Right lobe of liver (tissue), 6 donors: ENCODE data around the gene KATNA1. TPM values are rescaled to one million over a fixed set of nuclear protein-coding genes. Genes with fewer than 3 reads are reported as not detected.
"Not testable (repeated sequence)": the region's sequence is repeated elsewhere in the genome, so short reads cannot be mapped to it uniquely, and the experiment has no call there.

ENCODE experiments used
- ATAC-seq, 4 donors: fragments of 200-7000 bp; cut with Tn5 transposase; one replicate each; pipeline ENCODE4 v1.9.1; 2020; ENCODE audit warnings: mild to moderate bottlenecking in 4 of 4, moderate library complexity in 4 of 4
- DNase-seq, 3 donors: peaks; one replicate each; pipeline ENCODE4 v3.0.0-alpha.2; 2020
- H3K27ac ChIP-seq, 3 donors: fragments of 200-600 bp; one replicate each; pipeline ENCODE4 v1.8.0; 2022
- H3K27me3 ChIP-seq, 2 donors: fragments of 200-600 bp; one replicate each; pipeline ENCODE4 v1.8.0; 2022
- H3K36me3 ChIP-seq, 4 donors: fragments of 200-600 bp; sonication (generic) in 1 of 4; one replicate each; pipeline versions ENCODE4 v1.5.1 to v1.8.0; 2017 to 2022; ENCODE audit warnings: control low read depth in 1 of 4
- H3K4me1 ChIP-seq, 4 donors: fragments of 200-600 bp; sonication (generic) in 1 of 4; one replicate each; pipeline versions ENCODE4 v1.5.1 to v1.8.0; 2017 to 2022; ENCODE audit warnings: control low read depth in 1 of 4
- H3K4me3 ChIP-seq, 3 donors: fragments of 200-600 bp; one replicate each; pipeline ENCODE4 v1.8.0; 2022
- H3K9me3 ChIP-seq, 4 donors: fragments of 200-600 bp; sonication (generic) in 1 of 4; one replicate each; pipeline versions ENCODE4 v1.5.1 to v1.8.0; 2017 to 2022; ENCODE audit warnings: control low read depth in 1 of 4
- CTCF ChIP-seq, 4 donors: fragments of 200-600 bp in 3 of 4; fragments of 450-650 bp in 1 of 4; IDR thresholded peaks; one replicate each; pipeline versions ENCODE4 v1.5.1 to v1.8.0; 2016 to 2022; ENCODE audit warnings: antibody characterized with exemption in 4 of 4, mild to moderate bottlenecking in 2 of 4
- POLR2A ChIP-seq: fragments of 450-650 bp; IDR thresholded peaks from one replicate; pipeline ENCODE4 v1.6.1; 2017; ENCODE audit warnings: antibody characterized with exemption, mild to moderate bottlenecking
- WGBS: methylation state at CpG from one replicate; pipeline ENCODE4 v1.1.6; 2018; ENCODE audit warnings: low coverage, low lambda C conversion rate; ENCODE audit not compliant: insufficient coverage; ENCODE audit errors: missing lambda C conversion rate; 5-methylcytosine and 5-hydroxymethylcytosine counted together
- intact Hi-C, 2 donors: fragments of 100-400 bp; cut with DNase I; formaldehyde crosslinking; loops; one replicate each; pipeline versions ENCODE4 v1.11.2 to v1.14.1; 2022
- total RNA-seq, 6 experiments: library from RNA; depleted of rRNA in 2 of 6; stranded (reverse); fragments of >200 nt in 2 of 6; fragmentation: NEBNext Ultra II Directional in 3 of 6; extraction: Animal tissue kit (Norgen Biotek cat#: 25700) in 3 of 6; gene quantifications; one replicate each; pipeline versions ENCODE4 v1.1.0 to v1.2.4, GENCODE V29; 2016 to 2023
- donor health status: DM: no; HTN: yes; CAD: no.
- donor health status: DM: no; HTN: no; CAD: no.
- donor health status: DM: no; HTN: no; CAD: no.
- donor health status: DM: no; HTN: yes; CAD: no.
- donor health status: DM: no; HTN: yes; CAD: no.

The KATNA1 gene
- total RNA-seq, 6 experiments from 2014 or later: 3.5 to 6.9 (median 5.7) TPM

GRCh38 chr6:149680503-149680902 is 32.0 kb upstream of the KATNA1 start:
- Histone ChIP-seq H3K27me3 (no peaks in the 10 kb centered on the region), H3K27ac (no peak overlapping the region), H3K4me1 (no peaks in the 10 kb centered on the region), H3K4me3 (no peak overlapping the region), H3K36me3 (peaks cover 0 to 37% (median 8%) of the 10 kb centered on the region in 4 donors), H3K9me3 (no peaks in the 10 kb centered on the region)
- no peak for TF ChIP-seq POLR2A
- TF ChIP-seq CTCF (IDR thresholded peaks at IDR 0.05): no peak
- no peak for ATAC-seq
- intact Hi-C loops: no loop called here
- WGBS: 55% methylated on average over 1 of the region's 1 CpG
- no peak for DNase-seq

- H3K4me3 ChIP-seq, DNase-seq, H3K9me3 ChIP-seq, H3K27me3 ChIP-seq, intact Hi-C loops, ATAC-seq, H3K4me1 ChIP-seq, H3K27ac ChIP-seq: not testable (repeated sequence)
- H3K36me3 ChIP-seq: peaks cover 0 to 54% (median 9%) of the 10 kb centered on the region in 4 donors
Measured at GRCh38 chr6:149672265-149672664, 23.8 kb upstream of the KATNA1 start.

GRCh38 chr6:149660028-149660427 is 11.5 kb upstream of the KATNA1 start:
- no peak overlapping the region for H3K27ac ChIP-seq
- WGBS: 86% methylated on average over 4 of the region's 4 CpGs
- H3K4me1 ChIP-seq: no peaks in the 10 kb centered on the region
- no peak overlapping the region for H3K4me3 ChIP-seq
- H3K27me3 ChIP-seq: no peaks in the 10 kb centered on the region
- intact Hi-C loops: no loop called here
- DNase-seq (no peak), ATAC-seq (no peak)
- H3K9me3 ChIP-seq: no peaks in the 10 kb centered on the region
- H3K36me3 ChIP-seq: peaks cover 0 to 27% (median 9%) of the 10 kb centered on the region in 4 donors
- TF ChIP-seq CTCF (IDR thresholded peaks at IDR 0.05): no peak
- no peak for TF ChIP-seq POLR2A

- Histone ChIP-seq H3K27me3 (no peaks in the 10 kb centered on the region), H3K4me1 (no peaks in the 10 kb centered on the region), H3K9me3 (no peaks in the 10 kb centered on the region), H3K27ac (no peak overlapping the region), H3K36me3 (peaks cover 0 to 17% (median 4%) of the 10 kb centered on the region in 4 donors), H3K4me3 (no peak overlapping the region)
- 93% methylated on average over 4 of the region's 5 CpGs for WGBS
- intact Hi-C loops: no loop called here
- ATAC-seq (no peak), DNase-seq (no peak)
- TF ChIP-seq CTCF (IDR thresholded peaks at IDR 0.05): no peak
- TF ChIP-seq POLR2A: no peak
Measured at GRCh38 chr6:149657441-149657840, 8.9 kb upstream of the KATNA1 start.

GRCh38 chr6:149651056-149651455 is 2.5 kb upstream of the KATNA1 start:
- Histone ChIP-seq H3K27ac (no peak overlapping the region), H3K9me3 (no peaks in the 10 kb centered on the region), H3K27me3 (no peaks in the 10 kb centered on the region), H3K4me1 (peaks cover 0 to 9% (median 1%) of the 10 kb centered on the region in 4 donors), H3K36me3 (no peaks in the 10 kb centered on the region), H3K4me3 (no peak overlapping the region)
- DNase-seq (no peak), ATAC-seq (no peak)
- intact Hi-C loops: no loop called here
- no peak for TF ChIP-seq POLR2A
- no peak for TF ChIP-seq CTCF (IDR thresholded peaks at IDR 0.05)
